A204.1 (cell line): ENCODE results near the gene PAPPA2.

Experiments
- FAIRE-seq: peaks from 2 replicates; lab custom pipeline; 2012; peaks lifted over from hg19 to GRCh38; lab: Jason Lieb, UNC

The PAPPA2 gene

DNA sequence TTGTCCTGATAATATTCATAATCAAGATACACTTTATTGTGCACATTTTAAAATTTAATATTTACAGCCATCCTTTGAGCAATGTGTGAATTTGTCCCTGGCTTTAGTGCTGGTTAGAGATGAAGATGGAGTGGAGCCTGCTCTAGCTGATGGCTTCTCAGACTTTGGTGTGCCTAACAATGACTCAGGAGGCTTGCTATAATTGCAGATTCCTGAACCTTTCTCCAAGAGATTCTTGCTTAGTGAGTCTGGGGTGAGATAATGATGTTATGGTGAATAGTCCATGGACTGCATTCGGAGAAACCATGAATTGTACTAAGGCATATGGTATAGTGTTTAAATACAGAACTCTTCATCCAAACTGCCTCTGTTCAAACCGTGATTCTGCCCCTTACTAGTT, 307.1 kb downstream of the PAPPA2 start:
- FAIRE-seq, result no peak

DNA sequence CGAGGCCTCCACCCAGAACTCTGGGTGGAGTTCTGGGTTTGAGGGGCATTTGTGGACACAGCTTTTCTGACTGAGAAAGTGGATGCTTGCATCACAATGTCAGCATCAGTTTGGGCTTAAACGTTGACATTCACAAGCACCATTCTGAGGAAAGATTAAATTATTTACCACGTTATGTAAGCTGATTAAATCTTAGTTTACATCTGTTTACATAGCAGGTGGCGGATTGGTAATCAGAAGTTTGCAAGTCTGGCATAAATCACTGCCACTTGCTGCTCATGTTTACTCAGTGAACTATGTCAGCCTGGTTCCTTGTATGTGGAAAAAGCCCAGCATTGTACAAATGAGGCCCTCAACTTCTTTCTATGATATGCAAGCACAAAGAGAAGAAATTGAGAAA, 310.1 kb downstream of the PAPPA2 start:
- no peak for FAIRE-seq

DNA sequence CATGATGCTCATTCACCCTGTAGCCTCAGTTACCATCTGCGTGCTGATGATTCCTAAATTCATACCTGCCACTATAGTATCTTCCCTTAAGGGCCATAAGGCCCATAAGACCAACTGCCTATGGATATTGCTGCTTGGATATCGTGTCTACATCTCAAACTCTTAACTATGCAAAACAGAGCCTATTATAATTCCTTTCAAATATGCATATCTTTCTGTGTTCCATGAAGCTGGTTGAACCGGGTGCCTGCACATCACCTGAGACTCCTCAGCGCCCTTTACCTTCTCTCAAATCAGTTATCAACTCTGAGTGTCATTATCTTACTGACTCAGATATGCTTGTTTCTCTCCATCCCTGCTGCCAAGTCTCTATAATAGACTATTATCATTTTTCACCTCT, 311.2 kb downstream of the PAPPA2 start:
- FAIRE-seq, result no peak

DNA sequence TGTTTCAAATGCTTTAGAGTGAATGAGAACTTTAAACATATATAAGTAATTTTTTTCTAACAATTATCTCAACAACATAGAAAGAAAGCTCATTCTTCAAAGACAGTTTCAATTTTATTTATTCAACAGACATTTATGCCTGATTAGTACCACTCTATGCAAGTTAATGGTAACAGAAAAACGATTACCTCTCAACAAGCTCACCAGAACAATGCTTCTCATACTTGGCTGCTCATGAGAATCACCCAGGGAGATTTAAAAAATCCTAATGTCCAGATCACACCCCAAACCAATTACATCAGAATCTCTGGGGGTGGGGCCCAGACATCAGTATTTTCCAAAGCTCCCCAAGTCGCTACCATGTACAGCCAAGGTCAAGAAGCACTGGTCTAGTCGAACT, 312.4 kb downstream of the PAPPA2 start:
- FAIRE-seq, result no peak

GRCh38 chr1:176775996-176776395, 313.0 kb downstream of the PAPPA2 start:
- FAIRE-seq, result no peak

- FAIRE-seq, result no peak
Observed at GRCh38 chr1:176778056-176778455, 315.1 kb downstream of the PAPPA2 start.

DNA sequence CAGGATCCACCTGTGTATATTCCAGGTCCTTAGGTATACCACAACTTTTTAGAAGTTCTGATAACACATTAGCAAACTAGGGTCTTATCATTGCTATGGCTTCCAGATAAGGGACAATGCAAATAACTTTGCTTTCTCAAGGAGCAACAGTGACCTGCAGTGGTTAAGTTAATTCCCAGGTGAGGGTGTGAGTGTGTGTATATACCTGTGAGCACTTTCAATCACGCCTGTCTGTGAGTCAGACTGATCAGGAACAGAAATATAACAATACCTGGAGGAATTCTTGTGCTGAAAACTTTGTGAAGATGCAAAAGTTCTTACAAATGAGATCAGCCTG, 317.0 kb downstream of the PAPPA2 start:
- FAIRE-seq, result no peak

DNA sequence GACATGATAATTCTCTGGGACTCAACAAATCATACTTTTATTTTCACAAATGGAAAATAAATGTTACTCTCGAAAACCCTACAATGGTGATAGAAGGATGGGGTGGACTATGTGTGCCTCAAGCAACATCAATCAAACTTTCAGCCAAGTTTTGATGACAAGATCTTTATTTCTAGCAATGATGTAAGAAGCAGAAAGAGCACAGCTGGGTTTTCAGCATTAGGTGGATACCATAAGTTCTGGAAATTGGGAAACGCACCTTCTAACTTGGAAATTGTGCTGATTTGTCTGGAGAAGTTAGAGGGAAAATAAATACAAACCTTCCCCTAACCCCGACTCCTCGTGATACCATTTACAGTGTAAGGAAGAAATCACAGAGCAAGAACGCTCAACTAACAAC, 320.3 kb downstream of the PAPPA2 start:
- no peak for FAIRE-seq

DNA sequence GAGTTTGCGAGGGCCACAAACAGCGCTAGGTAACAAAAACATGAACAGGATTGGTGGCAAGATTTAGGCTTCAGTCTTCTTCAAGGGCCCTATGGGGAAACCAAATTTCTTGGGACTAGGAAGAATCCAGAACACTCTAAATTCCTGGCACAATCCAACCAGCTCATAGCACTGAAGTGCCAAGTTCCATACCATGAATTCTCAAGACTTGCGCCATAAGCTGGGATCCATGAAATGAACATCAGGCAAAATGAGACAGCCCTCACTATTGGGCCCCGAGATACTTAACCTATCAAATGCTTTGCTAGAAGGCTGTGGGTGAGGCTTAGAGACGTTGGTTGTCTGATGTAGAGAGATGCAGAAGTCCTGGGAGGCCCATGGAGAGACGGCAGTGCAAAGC, 322.1 kb downstream of the PAPPA2 start:
- no peak for FAIRE-seq

DNA sequence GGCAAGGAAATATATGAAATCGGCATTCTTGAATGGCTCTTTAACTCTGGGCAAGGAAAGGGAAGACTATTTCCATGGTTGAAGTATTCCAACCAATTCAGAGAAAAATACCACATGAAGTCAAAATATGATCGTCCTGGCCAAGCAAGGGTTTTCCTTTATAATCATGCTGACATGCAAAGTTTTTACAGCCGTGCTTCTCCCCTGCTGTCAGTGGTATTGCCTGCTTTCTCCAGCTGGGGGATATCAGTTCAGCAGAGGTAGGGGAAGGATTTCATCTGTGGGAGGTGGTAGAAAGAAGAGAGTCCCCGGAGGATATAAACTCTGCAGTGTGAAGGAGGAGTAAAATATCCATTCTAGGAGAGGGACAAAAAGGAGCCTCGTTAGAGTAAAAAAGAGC, 322.8 kb downstream of the PAPPA2 start:
- FAIRE-seq, result no peak

GRCh38 chr1:176786274-176786673, 323.3 kb downstream of the PAPPA2 start:
- no peak for FAIRE-seq

DNA sequence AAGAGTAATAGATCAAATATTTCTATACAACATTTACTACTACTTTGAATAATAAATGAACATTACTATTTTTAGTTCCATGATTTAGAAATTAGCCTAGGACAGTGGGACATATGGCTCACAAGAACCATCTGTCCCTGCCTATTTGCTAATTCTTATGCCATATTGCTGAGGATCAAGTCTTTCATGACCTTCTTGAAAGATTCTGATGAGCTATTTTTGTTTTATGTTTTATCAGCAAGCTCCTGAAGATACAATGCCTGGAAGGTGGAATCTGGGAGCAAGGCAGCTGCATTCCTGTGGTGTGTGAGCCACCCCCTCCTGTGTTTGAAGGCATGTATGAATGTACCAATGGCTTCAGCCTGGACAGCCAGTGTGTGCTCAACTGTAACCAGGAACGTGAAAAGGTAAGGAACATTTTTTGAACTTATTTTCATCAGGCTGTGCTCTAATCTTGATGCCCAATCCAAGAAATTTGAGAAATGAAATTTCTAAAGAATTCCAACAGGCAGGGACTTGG, 326.7 kb downstream of the PAPPA2 start:
- FAIRE-seq, result no peak

GRCh38 chr1:176790786-176791185, 327.8 kb downstream of the PAPPA2 start:
- no peak for FAIRE-seq

- FAIRE-seq, result no peak
Observed at GRCh38 chr1:176791906-176792305, 328.9 kb downstream of the PAPPA2 start.

DNA sequence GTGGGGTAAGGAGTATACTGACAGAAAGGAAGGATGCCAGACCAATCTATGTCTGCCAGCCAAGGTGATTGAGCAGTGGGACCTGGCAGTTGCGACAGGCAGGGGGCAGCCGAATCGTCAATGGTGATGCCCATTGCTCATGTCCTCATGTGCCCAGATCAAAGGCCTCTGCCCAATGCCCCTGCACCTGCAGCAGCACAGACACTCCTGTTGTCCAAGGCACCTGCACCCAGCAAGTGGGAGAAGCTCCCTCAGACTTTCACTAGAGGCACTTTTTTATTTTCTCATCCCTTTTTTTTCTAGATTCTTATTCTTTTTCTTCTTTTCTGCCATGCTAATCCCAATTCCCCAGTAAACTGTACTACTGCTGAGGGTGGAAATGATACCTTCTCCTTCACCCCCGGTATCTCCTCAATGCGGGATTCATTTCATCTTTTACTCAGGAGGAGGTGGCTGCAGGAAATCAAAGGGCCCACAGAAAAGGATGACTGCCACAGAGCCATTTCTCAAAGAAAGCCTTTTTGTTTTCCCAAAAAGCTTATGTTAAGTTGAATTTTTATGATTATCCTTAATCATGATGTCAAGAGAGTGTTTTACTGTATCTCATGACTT, 332.0 kb downstream of the PAPPA2 start:
- no peak for FAIRE-seq

DNA sequence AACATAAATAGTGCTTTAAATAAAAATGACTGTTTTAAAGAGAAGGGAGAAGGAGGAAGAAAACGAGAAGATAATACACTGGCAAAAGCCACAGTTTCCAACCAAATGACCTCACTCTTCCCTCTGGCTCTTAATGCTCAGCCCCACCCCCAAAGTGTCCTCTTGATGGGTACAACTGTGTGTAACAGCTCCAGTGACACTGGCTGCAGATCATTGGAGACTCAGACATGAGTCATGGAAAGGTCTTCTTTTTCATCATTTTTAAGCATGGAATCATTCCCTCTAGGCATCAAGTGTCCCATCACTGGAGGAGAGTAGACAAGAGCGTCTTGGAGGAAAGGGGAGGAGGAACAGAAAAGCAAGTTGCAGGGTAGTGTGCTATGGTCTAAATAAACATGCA, 333.0 kb downstream of the PAPPA2 start:
- FAIRE-seq, result no peak

DNA sequence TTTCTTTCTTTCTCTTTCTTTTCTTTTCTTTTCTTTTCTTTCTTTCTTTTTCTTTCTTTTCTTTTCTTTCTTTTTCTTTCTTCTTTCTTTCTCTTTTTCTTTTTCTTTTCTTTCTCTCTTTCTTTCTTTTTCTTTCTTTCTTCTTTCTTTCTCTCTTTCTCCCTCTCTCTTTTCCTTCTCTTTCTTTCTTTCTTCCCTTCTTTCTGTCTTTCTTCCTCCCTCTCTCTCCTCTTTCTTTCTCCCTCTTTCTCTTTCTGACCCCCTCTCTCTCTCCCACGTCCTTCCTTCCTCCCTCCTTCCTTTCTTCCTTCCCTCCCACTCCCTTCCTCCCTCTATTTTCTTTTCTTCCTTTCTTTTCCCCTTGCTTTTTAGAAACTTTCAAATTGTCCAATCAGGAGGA, 333.6 kb downstream of the PAPPA2 start:
- FAIRE-seq, result no peak

DNA sequence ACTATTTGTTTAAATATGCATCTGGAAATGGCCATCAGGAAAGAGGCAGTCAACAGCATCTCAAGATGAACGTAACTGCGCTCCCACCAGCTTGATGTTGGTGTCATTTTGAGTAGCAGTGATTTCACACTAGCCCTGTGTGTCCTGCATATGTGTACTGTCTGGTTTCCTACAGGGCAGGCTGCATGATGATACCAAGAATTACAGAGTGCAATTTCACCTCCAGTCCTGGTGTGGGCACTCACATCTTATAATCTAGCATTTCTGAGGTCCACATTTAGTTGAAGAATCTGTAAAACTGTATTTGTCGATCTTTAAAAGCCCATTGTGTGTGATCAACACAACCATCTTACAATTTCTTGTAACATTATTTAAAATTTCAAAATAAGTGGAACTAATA, 336.4 kb downstream of the PAPPA2 start:
- no peak for FAIRE-seq

GRCh38 chr1:176800978-176801513, 338.1 kb downstream of the PAPPA2 start:
- no peak for FAIRE-seq

DNA sequence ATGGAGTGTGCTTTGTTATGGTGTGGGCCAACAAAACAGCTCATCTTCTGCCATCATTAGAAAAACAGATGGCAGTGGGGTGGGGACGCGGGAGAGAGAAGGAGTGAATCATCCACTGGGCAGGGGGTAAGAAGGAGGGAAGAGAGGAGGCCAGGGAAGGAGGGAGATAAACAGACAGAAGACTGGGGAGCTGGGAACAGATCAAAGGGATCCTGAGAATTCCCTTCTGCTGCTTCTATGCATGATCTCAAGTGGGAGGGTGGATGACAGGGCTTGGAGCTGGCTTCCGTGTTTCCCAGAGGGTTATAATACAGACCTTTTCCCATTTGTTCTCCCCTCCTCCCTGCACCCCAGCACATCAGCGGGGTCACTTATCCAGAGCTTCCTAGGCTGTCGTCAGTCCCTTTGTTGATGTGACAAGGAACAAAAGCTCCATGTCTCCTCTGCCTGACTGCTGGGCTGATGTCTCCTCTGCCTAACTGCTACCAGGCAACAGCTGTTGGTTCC, 338.6 kb downstream of the PAPPA2 start:
- no peak for FAIRE-seq

- FAIRE-seq, result no peak
Observed at GRCh38 chr1:176802316-176802715, 339.3 kb downstream of the PAPPA2 start.

DNA sequence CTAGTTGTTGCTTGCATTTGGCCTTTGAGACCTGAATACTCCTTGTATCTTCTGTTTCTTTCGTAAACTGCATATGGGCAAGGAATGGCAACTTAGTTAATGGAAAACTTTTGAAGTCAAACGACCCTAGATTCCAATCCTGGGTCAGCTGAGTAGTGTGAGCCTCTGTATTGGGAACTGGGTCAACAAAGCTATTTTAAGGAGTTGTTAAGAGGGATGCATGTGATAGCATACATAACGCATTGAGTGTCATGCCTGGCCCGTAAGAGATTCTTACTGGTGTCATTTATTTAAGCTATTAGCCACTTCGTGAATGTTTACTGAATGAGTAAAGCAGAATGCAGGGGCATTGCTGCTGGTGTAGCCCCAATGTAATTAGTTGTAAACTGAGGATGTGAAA, 340.1 kb downstream of the PAPPA2 start:
- no peak for FAIRE-seq

- no peak for FAIRE-seq
Observed at GRCh38 chr1:176803596-176803995, 340.6 kb downstream of the PAPPA2 start.

DNA sequence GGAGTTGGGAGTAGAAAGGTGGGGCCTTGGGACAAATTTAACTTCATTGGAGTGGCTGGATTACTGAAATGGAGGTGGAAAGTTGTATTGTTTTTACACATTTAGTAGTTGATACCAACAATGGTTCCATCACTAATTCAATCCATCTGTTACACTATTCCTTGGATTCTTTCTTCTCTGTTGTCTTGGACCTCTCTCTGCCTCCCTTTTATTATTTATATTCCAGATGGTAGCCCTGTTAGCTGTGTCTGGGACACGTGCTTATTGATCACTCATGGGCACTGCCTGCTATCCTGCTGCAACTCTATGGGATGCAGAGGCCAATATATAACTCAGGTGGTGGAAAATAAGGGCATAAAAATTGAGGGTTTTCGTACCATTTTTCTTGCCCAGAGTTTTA, 346.3 kb downstream of the PAPPA2 start:
- FAIRE-seq, result no peak
